ENCODE results near the gene TNNI3K. TPM values are rescaled to one million over a fixed set of nuclear protein-coding genes. Genes with fewer than 3 reads are reported as not detected.

TNNI3K gene
- total and polyA plus RNA-seq, 9 donors: 0.73 to 2.6 (median 1.5) TPM; not detected in 1

- Histone ChIP-seq H3K4me1 (ENCODE audit: insufficient read depth) (no peaks in the 10 kb centered on the region), H3K27ac (no peak overlapping the region), H3K9me3 (no peaks in the 10 kb centered on the region), H3K4me3 (no peak overlapping the region), H3K27me3 (no peaks in the 10 kb centered on the region), H3K36me3 (no peaks in the 10 kb centered on the region)
- intact Hi-C loops (cut with DNase I): no loop called here
- WGBS, 3 donors: 89 to 96% (median 90%) methylated on average over 1 of the region's 1 CpG
- TF ChIP-seq EP300 (IDR thresholded peaks at IDR 0.05) (no peak), CTCF (IDR thresholded peaks at IDR 0.05) (no peak), POLR2A (IDR thresholded peaks at IDR 0.05) (no peak)
- no peak for DNase-seq
Measured at GRCh38 chr1:74402873-74403272, 167.7 kb downstream of the TNNI3K start.

- DNase-seq: no peak
- Histone ChIP-seq H3K4me3 (no peak overlapping the region), H3K27ac (no peak overlapping the region), H3K4me1 (ENCODE audit: insufficient read depth) (no peaks in the 10 kb centered on the region), H3K27me3 (no peaks in the 10 kb centered on the region), H3K9me3 (no peaks in the 10 kb centered on the region), H3K36me3 (no peaks in the 10 kb centered on the region)
- 30 to 72% (median 38%) methylated on average over 1 of the region's 1 CpG for WGBS, 3 donors
- TF ChIP-seq EP300 (IDR thresholded peaks at IDR 0.05) (no peak), CTCF (IDR thresholded peaks at IDR 0.05) (no peak), POLR2A (IDR thresholded peaks at IDR 0.05) (no peak)
- intact Hi-C loops (cut with DNase I): no loop called here
Measured at GRCh38 chr1:74403606-74404005, 168.4 kb downstream of the TNNI3K start.

- Histone ChIP-seq H3K9me3 (no peaks in the 10 kb centered on the region), H3K4me3 (no peak overlapping the region), H3K27ac (no peak overlapping the region), H3K4me1 (ENCODE audit: insufficient read depth) (no peaks in the 10 kb centered on the region), H3K36me3 (no peaks in the 10 kb centered on the region), H3K27me3 (no peaks in the 10 kb centered on the region)
- TF ChIP-seq POLR2A (IDR thresholded peaks at IDR 0.05) (no peak), CTCF (IDR thresholded peaks at IDR 0.05) (no peak)
- no peak for DNase-seq
- intact Hi-C loops (cut with DNase I): no loop called here
- 54 to 69% (median 66%) methylated on average over 2 of the region's 2 CpGs for WGBS, 3 donors
Measured at GRCh38 chr1:74406759-74407158, 171.6 kb downstream of the TNNI3K start.

GRCh38 chr1:74407902-74408301, 172.7 kb downstream of the TNNI3K start:
- 92 to 95% (median 94%) methylated on average over 3 of the region's 3 CpGs for WGBS, 3 donors
- no peaks in the 10 kb centered on the region for H3K36me3 ChIP-seq
- no peak for DNase-seq
- TF ChIP-seq POLR2A (IDR thresholded peaks at IDR 0.05): no peak
- intact Hi-C loops (cut with DNase I): no loop called here
- H3K27ac ChIP-seq: no peak overlapping the region
- no peaks in the 10 kb centered on the region for H3K4me1 ChIP-seq (ENCODE audit: insufficient read depth)
- no peaks in the 10 kb centered on the region for H3K9me3 ChIP-seq
- no peaks in the 10 kb centered on the region for H3K27me3 ChIP-seq
- H3K4me3 ChIP-seq: no peak overlapping the region

GRCh38 chr1:74412244-74412643, 177.1 kb downstream of the TNNI3K start:
- no peak overlapping the region for H3K27ac ChIP-seq
- H3K36me3 ChIP-seq: no peaks in the 10 kb centered on the region
- DNase-seq: no peak
- no peaks in the 10 kb centered on the region for H3K4me1 ChIP-seq (ENCODE audit: insufficient read depth)
- 19 to 35% (median 22%) methylated on average over 3 of the region's 3 CpGs for WGBS, 3 donors
- H3K9me3 ChIP-seq: no peaks in the 10 kb centered on the region
- H3K27me3 ChIP-seq: no peaks in the 10 kb centered on the region
- no peak for TF ChIP-seq EP300 (IDR thresholded peaks at IDR 0.05)
- intact Hi-C loops (cut with DNase I): no loop called here
- H3K4me3 ChIP-seq: no peak overlapping the region

- Histone ChIP-seq H3K4me1 (ENCODE audit: insufficient read depth) (no peaks in the 10 kb centered on the region), H3K9me3 (no peaks in the 10 kb centered on the region), H3K27me3 (no peaks in the 10 kb centered on the region), H3K27ac (no peak overlapping the region), H3K36me3 (no peaks in the 10 kb centered on the region), H3K4me3 (no peak overlapping the region)
- WGBS, 3 donors: 67 to 77% (median 68%) methylated on average over 5 of the region's 5 CpGs
- DNase-seq: no peak
- intact Hi-C loops (cut with DNase I): no loop called here
- TF ChIP-seq CTCF (IDR thresholded peaks at IDR 0.05): no peak
- no peak for TF ChIP-seq POLR2A (IDR thresholded peaks at IDR 0.05)
- TF ChIP-seq EP300 (IDR thresholded peaks at IDR 0.05): no peak
Measured at GRCh38 chr1:74415935-74416334, 180.7 kb downstream of the TNNI3K start.
